GM21367 (cell line): ENCODE results near the gene LIN52.

Source experiments
- ATAC-seq: cut with Tn5 transposase; IDR thresholded peaks from one replicate; pipeline ENCODE4 v1.9.1; 2021; ENCODE audit not compliant: unreplicated experiment

The LIN52 gene

GRCh38 chr14:74179856-74180255 lies 95.1 kb downstream of the LIN52 start:
- no peak for ATAC-seq

DNA sequence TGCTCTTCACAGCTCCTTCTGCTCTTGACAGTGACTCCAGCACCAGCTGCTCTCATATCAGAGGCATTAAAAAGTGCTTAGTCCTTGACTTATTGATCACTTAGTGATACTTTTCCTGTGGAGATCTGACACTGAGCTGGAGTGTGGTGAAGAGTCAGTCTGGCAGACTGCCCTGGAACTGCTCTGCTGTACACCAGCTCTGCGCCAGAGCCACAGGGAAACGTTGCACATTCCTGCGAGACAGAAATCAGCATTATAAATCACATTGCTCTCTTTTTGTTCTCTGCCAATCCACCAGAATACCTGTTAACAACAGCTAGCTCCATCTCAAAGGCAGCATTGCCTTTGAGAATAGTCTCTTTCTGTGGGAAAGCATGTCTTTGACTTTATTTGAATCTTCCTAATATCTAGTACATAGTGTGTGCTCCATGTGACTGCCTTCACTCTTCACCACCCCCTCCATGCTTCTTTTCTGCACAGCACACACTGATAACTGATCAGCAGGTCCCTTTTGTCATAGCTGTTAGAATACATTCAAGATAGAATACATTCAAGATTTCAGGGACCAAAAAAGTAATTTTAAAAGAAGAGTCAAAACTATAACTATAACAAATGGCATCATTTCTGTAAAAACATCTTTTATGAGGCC lies 106.3 kb downstream of the LIN52 start:
- no peak for ATAC-seq

- no peak for ATAC-seq
Observed at GRCh38 chr14:74194506-74195274, 109.9 kb downstream of the LIN52 start.

GRCh38 chr14:74195623-74196022 lies 110.9 kb downstream of the LIN52 start:
- ATAC-seq, result no peak

GRCh38 chr14:74198441-74199234 lies 113.9 kb downstream of the LIN52 start:
- no peak for ATAC-seq

DNA sequence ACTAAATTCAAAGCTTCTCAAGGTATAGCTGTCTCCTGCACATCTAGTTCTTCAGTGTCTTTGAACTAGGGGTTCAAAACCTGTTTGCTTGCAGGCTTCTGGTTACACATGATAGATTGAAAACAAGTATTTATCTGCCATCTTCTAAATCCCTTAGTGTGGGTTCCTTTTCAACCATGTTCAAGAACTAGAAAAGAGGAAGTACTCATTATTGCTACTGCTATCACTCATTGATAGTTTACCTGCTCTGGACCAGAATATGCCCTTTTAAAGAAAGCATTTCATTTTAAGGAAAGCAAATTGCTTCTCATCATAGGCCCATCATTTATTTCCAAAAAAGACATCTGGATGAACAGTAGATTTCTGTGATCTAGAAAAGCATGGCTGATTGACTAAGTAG lies 117.4 kb downstream of the LIN52 start:
- ATAC-seq, result no peak

- ATAC-seq, result no peak
Observed at GRCh38 chr14:74203639-74204038, 118.9 kb downstream of the LIN52 start.

DNA sequence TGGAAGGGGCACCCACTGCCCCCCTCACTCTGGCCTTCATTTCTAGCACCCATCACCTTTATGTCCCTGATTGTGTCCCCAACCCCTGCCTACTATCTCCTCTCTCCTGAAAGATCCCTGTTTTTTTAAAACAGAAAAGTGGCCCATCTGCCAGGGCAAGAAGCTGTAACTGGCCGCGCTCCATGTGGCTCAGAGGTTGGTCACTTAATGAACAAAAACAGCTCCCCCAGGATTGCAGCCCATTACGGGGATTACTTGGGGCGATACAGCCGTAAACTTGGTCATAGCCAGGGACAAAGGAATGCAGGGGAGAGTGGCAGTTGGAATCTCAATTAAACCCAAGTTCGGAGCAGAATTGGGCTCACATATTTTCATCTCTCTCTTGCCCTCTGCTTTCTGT lies 119.7 kb downstream of the LIN52 start:
- no peak for ATAC-seq

DNA sequence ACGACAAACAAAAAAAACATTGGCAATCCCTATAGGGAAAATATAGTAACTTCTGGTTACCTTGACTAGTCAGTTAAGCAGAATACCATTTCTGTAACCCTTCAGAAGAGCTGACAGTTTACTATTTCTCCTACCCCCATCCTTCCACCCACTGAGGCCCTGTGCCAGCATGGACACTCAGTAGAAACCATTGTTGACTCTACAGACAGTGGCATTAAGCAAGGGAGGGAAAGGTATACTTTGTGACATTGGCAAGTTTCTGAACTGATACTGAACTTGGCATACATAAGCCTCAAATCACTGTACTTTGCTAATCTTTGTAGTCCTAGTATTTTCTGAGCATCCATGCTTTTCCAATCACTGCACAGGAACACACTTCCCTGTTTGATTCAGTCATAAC lies 121.1 kb downstream of the LIN52 start:
- no peak for ATAC-seq

DNA sequence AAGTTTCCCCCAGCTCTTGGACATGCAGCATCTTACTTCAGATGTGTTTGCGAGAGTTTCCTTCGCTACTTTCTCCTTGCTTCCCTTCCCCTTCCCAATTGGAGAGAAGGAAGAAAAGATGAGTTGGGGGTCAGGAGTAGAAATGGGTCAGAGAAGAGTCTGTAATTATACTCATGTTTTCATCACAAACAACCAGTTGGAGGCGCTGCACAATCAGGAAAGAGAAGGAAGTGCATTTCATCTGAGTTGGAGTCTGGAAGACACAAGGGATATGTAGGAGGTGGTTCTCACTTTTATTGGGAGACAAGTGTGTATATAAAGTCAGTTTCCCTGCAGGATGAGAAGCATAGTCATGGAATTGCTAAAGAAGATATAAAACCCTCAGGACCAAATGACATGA lies 123.2 kb downstream of the LIN52 start:
- ATAC-seq, result no peak

- no peak for ATAC-seq
Observed at GRCh38 chr14:74208642-74209041, 123.9 kb downstream of the LIN52 start.

GRCh38 chr14:74211945-74212580 lies 127.3 kb downstream of the LIN52 start:
- no peak for ATAC-seq

DNA sequence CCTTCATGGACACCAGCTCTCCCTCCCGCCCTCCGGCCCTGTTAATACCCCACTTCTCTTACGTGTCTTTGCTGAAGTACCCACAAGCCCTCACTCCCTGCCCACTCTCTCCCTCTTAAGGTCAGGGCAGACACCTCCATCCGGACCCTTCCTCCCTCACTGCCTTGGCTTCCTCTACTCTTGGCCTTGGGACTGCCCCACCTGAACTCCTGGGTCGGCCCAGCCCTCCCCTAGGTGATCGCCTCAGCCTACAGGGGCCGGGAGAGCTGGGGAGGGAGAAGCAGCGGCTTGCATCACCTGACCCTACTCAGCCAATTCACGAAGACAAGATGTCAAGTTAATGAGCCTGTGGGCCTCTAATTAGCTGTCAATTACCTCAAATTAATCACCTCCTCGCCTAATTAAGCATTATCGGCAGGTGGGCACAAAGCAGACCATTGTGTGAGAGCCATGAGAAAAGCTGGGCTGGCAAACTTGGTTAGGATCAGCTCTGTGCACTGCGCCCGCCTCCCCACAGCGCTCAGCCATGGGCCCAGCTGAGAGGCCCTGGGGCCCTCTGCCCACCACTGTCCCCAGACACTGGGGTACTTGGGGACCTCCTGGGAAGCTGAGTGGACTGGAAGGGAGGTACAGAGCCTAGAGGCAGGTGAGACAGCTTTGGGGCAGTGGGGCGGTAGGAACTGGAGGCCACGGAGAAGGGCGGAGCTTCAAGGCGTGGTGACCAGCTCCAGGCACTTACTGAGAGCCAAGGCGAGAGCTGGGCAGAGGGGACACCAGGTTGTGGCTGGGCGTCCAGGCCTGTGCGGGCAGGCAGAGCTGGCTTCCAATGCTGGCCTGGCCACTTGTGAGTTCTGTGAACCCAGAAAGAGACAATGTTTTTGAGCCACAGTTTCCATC lies 129.4 kb downstream of the LIN52 start:
- no peak for ATAC-seq

DNA sequence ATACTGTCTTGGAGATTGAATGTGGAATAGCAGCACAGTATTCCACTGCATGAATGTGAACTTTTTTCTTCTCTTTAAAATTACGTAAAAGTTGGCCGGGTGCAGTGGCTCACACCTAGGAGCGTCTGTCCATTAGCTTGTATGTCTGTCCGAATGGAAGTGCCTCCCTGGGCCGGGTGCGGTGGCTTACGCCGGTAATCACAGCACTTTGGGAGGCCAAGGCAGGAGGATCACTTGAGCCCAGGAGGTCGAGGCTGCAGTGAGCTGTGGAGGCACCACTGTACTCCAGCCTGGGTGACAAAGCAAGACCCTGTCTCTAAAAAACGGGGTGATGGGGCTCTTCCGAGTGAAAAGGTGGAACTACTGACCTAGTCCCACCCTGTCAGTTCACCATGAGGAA lies 131.9 kb downstream of the LIN52 start:
- ATAC-seq, result no peak

GRCh38 chr14:74217672-74218448 lies 133.1 kb downstream of the LIN52 start:
- no peak for ATAC-seq

DNA sequence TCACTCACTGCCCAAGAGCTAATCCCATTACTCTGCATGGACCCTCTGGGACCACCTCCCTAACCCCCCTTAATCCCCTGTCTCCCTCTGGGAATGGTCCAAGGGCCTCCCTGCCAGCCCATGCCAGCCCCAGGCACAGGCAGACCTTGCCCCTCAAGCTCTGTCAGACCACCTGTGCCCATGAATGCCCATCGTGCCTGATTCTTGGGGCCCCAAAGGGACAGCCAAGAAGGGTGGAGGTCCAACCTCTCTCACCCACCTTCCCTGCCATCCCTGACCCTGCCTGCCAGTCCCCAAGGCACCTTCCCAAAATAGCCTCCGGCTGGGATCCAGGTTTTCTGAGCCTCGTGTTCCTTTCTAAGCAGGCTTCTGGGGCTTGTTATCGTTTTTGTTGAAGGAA lies 133.7 kb downstream of the LIN52 start:
- ATAC-seq, result no peak

- no peak for ATAC-seq
Observed at GRCh38 chr14:74219277-74220205, 134.8 kb downstream of the LIN52 start.

DNA sequence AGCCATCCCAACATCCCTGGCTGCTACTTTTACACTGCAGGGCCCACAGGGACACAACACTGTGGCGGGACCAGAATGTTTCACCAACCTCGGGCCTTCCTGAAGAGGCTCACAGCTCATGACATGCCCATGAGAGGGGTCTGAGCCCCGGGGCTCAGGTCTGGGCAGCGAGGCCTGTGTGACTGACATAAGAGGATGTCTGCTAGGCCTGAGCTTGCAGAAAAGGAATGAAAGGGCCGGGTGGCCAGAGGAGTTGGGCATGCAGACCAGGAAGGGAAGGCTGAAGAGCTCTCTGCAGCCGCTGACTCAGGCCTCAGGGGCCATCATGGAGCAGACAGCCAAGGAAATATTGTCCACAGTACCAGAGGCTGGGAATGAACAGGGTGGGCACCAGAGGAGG lies 136.2 kb downstream of the LIN52 start:
- no peak for ATAC-seq

- no peak for ATAC-seq
Observed at GRCh38 chr14:74221741-74222140, 137.0 kb downstream of the LIN52 start.
